A673 (cell line): ENCODE data around the gene CGNL1.

Experiments used
- CTCF ChIP-seq: fragments of 300-800, 200-600 bp; sonication (generic); conservative IDR thresholded peaks from 2 replicates; pipeline ENCODE4 v1.5.1; 2017; ENCODE audit warnings: low read depth, mild to moderate bottlenecking, antibody characterized with exemption, low read length, moderate library complexity, mixed read lengths
- EZH2 ChIP-seq: fragments of 200-600 bp; sonication (generic); IDR thresholded peaks from 2 replicates; pipeline ENCODE4 v1.6.1; 2017; ENCODE audit warnings: borderline replicate concordance, low read depth, mild to moderate bottlenecking, mixed read lengths, antibody characterized with exemption, low read length; ENCODE audit not compliant: poor library complexity, severe bottlenecking

GRCh38 chr15:57534281-57534680 is 158.0 kb downstream of the CGNL1 start:
- no peak for TF ChIP-seq EZH2
- TF ChIP-seq CTCF = no peak
